HepG2 (cell line): Measurements from ENCODE around the gene TBC1D5. TPM values are rescaled to one million over a fixed set of nuclear protein-coding genes. Genes with fewer than 3 reads are reported as not detected.

Experiments
- ATM ChIP-seq: fragments of 450-650 bp; IDR thresholded peaks from 2 replicates; pipeline ENCODE4 v1.7.1; 2017; ENCODE audit warnings: mild to moderate bottlenecking, borderline replicate concordance
- CREB1 ChIP-seq, 2 experiments: fragments of 450-650 bp in 1 of 2; IDR thresholded peaks; 2 replicates each; pipeline ENCODE4 v1.6.1; 2016 to 2017; ENCODE audit warnings: control low read depth in 1 of 2, mild to moderate bottlenecking in 1 of 2, missing compliant biosample characterization in 1 of 2, missing genetic modification characterization in 1 of 2
- E2F2 ChIP-seq: sonication (generic); formaldehyde crosslinking; IDR thresholded peaks from 2 replicates; pipeline ENCODE4 v1.4.0; 2020; ENCODE audit warnings: missing genetic modification reagents, borderline replicate concordance
- FOXK1 ChIP-seq: sonication (generic); formaldehyde crosslinking; IDR thresholded peaks from 2 replicates; pipeline ENCODE4 v1.4.0; 2020; ENCODE audit warnings: low read depth, missing genetic modification reagents, borderline replicate concordance
- HDAC1 ChIP-seq: sonication (generic); formaldehyde crosslinking; IDR thresholded peaks from 2 replicates; pipeline ENCODE4 v1.5.1; 2020; ENCODE audit warnings: mild to moderate bottlenecking, missing genetic modification reagents
- KLF6 ChIP-seq: IDR thresholded peaks from 2 replicates; pipeline ENCODE4 v1.8.0; 2016; ENCODE audit warnings: missing biosample characterization, missing genetic modification reagents
- NRL ChIP-seq: sonication (generic); formaldehyde crosslinking; IDR thresholded peaks from 2 replicates; pipeline ENCODE4 v1.5.0; 2020; ENCODE audit warnings: missing genetic modification reagents, mild to moderate bottlenecking, moderate library complexity, borderline replicate concordance
- PRDM10 ChIP-seq: sonication (generic); formaldehyde crosslinking; IDR thresholded peaks from 2 replicates; pipeline ENCODE4 v1.4.0; 2020; ENCODE audit warnings: low read depth, missing genetic modification reagents
- PRMT3 ChIP-seq: sonication (generic); formaldehyde crosslinking; IDR thresholded peaks from 2 replicates; pipeline ENCODE4 v1.8.1; 2022; ENCODE audit warnings: low read depth, mild to moderate bottlenecking, moderate library complexity, missing genetic modification reagents, borderline replicate concordance
- YEATS2 ChIP-seq: sonication (generic); formaldehyde crosslinking; IDR thresholded peaks from 2 replicates; pipeline ENCODE4 v1.4.0; 2020; ENCODE audit warnings: missing genetic modification reagents, borderline replicate concordance
- ZEB1 ChIP-seq: IDR thresholded peaks from 2 replicates; pipeline ENCODE4 v1.6.1; 2012; ENCODE audit warnings: mild to moderate bottlenecking, low read depth, inconsistent platforms; ENCODE audit not compliant: insufficient replicate concordance
- ZFP36L1 ChIP-seq: sonication (generic); formaldehyde crosslinking; IDR thresholded peaks from 2 replicates; pipeline ENCODE4 v1.8.0; 2022; ENCODE audit warnings: mild to moderate bottlenecking, missing genetic modification reagents, moderate library complexity
- ZMYM2 ChIP-seq: sonication (generic); formaldehyde crosslinking; IDR thresholded peaks from 2 replicates; pipeline ENCODE4 v1.8.0; 2022; ENCODE audit warnings: mild to moderate bottlenecking, missing genetic modification reagents
- ZNF101 ChIP-seq: sonication (generic); formaldehyde crosslinking; IDR thresholded peaks from 2 replicates; pipeline ENCODE4 v1.4.0; 2020; ENCODE audit warnings: mild to moderate bottlenecking, low read depth, missing genetic modification reagents, borderline replicate concordance
- polyA plus RNA-seq, 8 experiments: library from polyadenylated mRNA; depleted of rRNA in 3 of 8; stranded (reverse) in 7 of 8; unstranded in 1 of 8; fragments of >200 nt; fragmentation: Illumina TruSeq in 4 of 8; extraction: Trizol in 4 of 8; gene quantifications; 2 replicates each; pipeline versions ENCODE4 v1.2.1 to v1.2.3, GENCODE V29; 2011 to 2016; ENCODE audit warnings: low read depth in 4 of 8, missing spikeins in 1 of 8, mixed read lengths in 1 of 8; ENCODE audit not compliant: insufficient read depth in 1 of 8
- total RNA-seq, 5 experiments: library from RNA; depleted of rRNA; stranded (reverse); fragments of >200 nt; fragmentation: Illumina TruSeq; extraction: Trizol; gene quantifications; 2 replicates each; pipeline ENCODE4 v1.2.3, GENCODE V29; 2016; ENCODE audit warnings: low read depth in 1 of 5
- TF ChIP-seq, protein P1 (sequence below): sonication (generic); formaldehyde crosslinking; IDR thresholded peaks from 2 replicates; pipeline ENCODE4 v1.4.0; 2020; ENCODE audit warnings: missing genetic modification reagents
- TF ChIP-seq, protein P2 (sequence below): IDR thresholded peaks from 2 replicates; pipeline ENCODE4 v1.6.1; 2016; ENCODE audit warnings: mild to moderate bottlenecking, missing biosample characterization, missing genetic modification reagents
- TF ChIP-seq, protein P3 (sequence below): IDR thresholded peaks from 2 replicates; pipeline ENCODE4 v1.6.1; 2016
- TF ChIP-seq, protein P4 (sequence below): IDR thresholded peaks from 2 replicates; pipeline ENCODE4 v1.6.1; 2016; ENCODE audit warnings: mild to moderate bottlenecking

Gene TBC1D5
- total and polyA plus RNA-seq, 2 of the 13 experiments (the other 11 are each of a cell fraction or from before 2014, with no cell fraction given) = 19.2 to 33.3 TPM

DNA sequence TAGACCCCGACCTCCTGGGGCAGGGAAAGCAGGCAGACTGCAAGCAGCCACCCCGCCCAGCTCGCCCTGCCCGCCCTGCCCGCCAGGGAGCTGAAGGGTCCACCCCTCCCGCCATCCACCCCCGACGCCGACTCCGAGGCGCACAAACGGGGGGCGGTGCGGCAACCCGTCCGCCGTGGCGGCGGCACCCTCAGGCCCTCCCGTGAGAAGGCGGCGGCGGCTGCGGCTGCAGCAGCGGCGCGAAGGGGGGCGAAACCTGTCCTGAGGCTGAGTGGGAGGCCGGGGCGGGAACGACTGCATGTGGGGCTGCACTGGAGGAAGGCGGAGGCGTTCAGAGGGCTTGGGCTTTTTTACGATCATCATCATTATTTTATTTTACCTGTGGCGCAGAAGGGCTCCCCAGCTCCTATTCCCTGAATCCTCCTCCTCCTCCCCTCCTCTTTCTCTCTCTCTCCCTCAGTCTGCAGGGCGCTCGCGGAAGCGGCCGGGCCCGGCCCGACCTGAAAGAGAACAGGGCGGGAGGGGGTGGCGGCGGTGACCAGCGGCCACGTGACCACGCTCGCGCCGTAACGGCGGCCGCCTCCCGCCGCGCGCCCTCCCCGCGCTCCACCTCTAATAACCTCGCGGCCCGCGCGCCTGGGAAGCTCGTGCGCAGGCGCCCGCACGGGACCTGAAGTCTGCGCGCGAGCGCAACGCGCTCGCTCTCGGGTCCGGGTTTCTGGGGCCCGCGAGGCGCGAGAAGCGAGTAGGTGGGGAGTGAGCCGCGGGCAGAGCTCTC, at the start of gene TBC1D5 (continued):
- 0 out of 2 replicates have a peak, but pooled peaks have one; percentile 8 for TF ChIP-seq FOXK1 (CRISPR knock-in tag)
- no peak for TF ChIP-seq ZEB1
- no peak for TF ChIP-seq PRDM10
- TF ChIP-seq E2F2 = no peak
- TF ChIP-seq, protein P1, sequence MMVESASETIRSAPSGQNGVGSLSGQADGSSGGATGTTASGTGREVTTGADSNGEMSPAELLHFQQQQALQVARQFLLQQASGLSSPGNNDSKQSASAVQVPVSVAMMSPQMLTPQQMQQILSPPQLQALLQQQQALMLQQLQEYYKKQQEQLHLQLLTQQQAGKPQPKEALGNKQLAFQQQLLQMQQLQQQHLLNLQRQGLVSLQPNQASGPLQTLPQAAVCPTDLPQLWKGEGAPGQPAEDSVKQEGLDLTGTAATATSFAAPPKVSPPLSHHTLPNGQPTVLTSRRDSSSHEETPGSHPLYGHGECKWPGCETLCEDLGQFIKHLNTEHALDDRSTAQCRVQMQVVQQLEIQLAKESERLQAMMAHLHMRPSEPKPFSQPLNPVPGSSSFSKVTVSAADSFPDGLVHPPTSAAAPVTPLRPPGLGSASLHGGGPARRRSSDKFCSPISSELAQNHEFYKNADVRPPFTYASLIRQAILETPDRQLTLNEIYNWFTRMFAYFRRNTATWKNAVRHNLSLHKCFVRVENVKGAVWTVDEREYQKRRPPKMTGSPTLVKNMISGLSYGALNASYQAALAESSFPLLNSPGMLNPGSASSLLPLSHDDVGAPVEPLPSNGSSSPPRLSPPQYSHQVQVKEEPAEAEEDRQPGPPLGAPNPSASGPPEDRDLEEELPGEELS = peak; percentile 19; the same call in 1 of the 2 replicates
- no peak; the same call in 1 of the 2 replicates for TF ChIP-seq YEATS2
- peak; percentile 91 for TF ChIP-seq ZFP36L1
- TF ChIP-seq ZMYM2 (CRISPR knock-in tag) = no peak
- no peak for TF ChIP-seq ZNF101 (CRISPR knock-in tag)
- TF ChIP-seq, protein P2, sequence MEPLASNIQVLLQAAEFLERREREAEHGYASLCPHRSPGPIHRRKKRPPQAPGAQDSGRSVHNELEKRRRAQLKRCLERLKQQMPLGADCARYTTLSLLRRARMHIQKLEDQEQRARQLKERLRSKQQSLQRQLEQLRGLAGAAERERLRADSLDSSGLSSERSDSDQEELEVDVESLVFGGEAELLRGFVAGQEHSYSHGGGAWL (CRISPR knock-in tag) = 0 out of 2 replicates have a peak, but pooled peaks have one; percentile 52
- TF ChIP-seq CREB1 (IDR thresholded peaks at IDR 0.05) = peak; percentile 16; the same call in 1 of the 2 replicates
- no peak for TF ChIP-seq CREB1 (CRISPR knock-in tag; IDR thresholded peaks at IDR 0.05)
- TF ChIP-seq, protein P3, sequence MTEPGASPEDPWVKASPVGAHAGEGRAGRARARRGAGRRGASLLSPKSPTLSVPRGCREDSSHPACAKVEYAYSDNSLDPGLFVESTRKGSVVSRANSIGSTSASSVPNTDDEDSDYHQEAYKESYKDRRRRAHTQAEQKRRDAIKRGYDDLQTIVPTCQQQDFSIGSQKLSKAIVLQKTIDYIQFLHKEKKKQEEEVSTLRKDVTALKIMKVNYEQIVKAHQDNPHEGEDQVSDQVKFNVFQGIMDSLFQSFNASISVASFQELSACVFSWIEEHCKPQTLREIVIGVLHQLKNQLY = peak; percentile 36; the same call in 1 of the 2 replicates
- TF ChIP-seq NRL (CRISPR knock-in tag) = peak; percentile 84; the same call in 1 of the 2 replicates
- no peak for TF ChIP-seq ATM
- TF ChIP-seq, protein P4, sequence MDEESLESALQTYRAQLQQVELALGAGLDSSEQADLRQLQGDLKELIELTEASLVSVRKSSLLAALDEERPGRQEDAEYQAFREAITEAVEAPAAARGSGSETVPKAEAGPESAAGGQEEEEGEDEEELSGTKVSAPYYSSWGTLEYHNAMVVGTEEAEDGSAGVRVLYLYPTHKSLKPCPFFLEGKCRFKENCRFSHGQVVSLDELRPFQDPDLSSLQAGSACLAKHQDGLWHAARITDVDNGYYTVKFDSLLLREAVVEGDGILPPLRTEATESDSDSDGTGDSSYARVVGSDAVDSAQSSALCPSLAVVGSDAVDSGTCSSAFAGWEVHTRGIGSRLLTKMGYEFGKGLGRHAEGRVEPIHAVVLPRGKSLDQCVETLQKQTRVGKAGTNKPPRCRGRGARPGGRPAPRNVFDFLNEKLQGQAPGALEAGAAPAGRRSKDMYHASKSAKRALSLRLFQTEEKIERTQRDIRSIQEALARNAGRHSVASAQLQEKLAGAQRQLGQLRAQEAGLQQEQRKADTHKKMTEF (CRISPR knock-in tag) = peak; percentile 78
- no peak for TF ChIP-seq KLF6 (CRISPR knock-in tag)
- no peak for TF ChIP-seq PRMT3 (CRISPR knock-in tag)
- TF ChIP-seq HDAC1 = peak; percentile 69; the same call in 1 of the 2 replicates
